ENCODE measurements around the gene C1orf159. TPM values are rescaled to one million over a fixed set of nuclear protein-coding genes. Genes with fewer than 3 reads are reported as not detected.
"Not testable (repeated sequence)": the region's sequence is repeated elsewhere in the genome, so short reads cannot be mapped to it uniquely, and the experiment has no call there.

Gene C1orf159
- total and polyA plus RNA-seq, 10 of the 15 experiments (the other 5 are each of a cell fraction or from before 2014, with no cell fraction given), result 0.11 to 23.4 (median 8.0) TPM

- TF ChIP-seq IKZF1 (conservative IDR thresholded peaks at IDR 0.05) (peak; percentile 72), POLR2A (IDR thresholded peaks at IDR 0.05; ENCODE audit: low read depth, low read length) (peak; percentile 63; the same call in 1 of the 2 replicates), YY1 (IDR thresholded peaks at IDR 0.05; ENCODE audit: low read depth, low read length) (0 out of 2 replicates have a peak, but pooled peaks have one; percentile 8), ZNF274 (IDR thresholded peaks at IDR 0.05; ENCODE audit: insufficient read depth, insufficient read length) (no peak)
Observed at GRCh38 chr1:1079408-1080121, 36.3 kb downstream of the C1orf159 start (continued).

GRCh38 chr1:1077396-1077795 lies 38.5 kb downstream of the C1orf159 start:
- DNase-seq (ENCODE audit: low read depth, low spot score); H3K27me3 ChIP-seq (replicated peaks in 1 of 2; ENCODE audit: control insufficient read depth in 2 of 2, insufficient read depth in 2 of 2, low read length in 1 of 2); BruUV-seq (replicated peaks); H3K9me3 ChIP-seq (replicated peaks; ENCODE audit: control insufficient read depth, insufficient read depth, low read length); FAIRE-seq; H3K4me2 ChIP-seq (ENCODE audit: control insufficient read depth, insufficient read depth); POLR2A ChIA-PET; H3K79me2 ChIP-seq (ENCODE audit: control insufficient read depth, insufficient read depth, low read length); in situ Hi-C loops (cut with MboI); SMC1A ChIA-PET (ENCODE audit: uncharacterized antibody, unreplicated experiment); ATAC-seq; H2AFZ ChIP-seq (ENCODE audit: control insufficient read depth, low read depth, low read length); H3K36me3 ChIP-seq (ENCODE audit: control insufficient read depth in 2 of 2, insufficient read depth in 2 of 2, low read length in 1 of 2); H3K27ac ChIP-seq (ENCODE audit: control insufficient read depth, insufficient read depth); H4K20me1 ChIP-seq (ENCODE audit: control insufficient read depth, insufficient read depth); intact Hi-C loops (cut with micrococcal nuclease; ENCODE audit: unreplicated experiment); H3K9ac ChIP-seq (ENCODE audit: control insufficient read depth, insufficient read depth, low read length); CTCF ChIA-PET; H3K4me3 ChIP-seq; RAD21 ChIA-PET (ENCODE audit: unreplicated experiment): not testable (repeated sequence)
- peaks cover 10% of the 10 kb centered on the region for H3K4me1 ChIP-seq (ENCODE audit: control insufficient read depth, insufficient read depth, low read length)
- WGBS (ENCODE audit: insufficient coverage, insufficient replicate concordance, low lambda C conversion rate, missing lambda C conversion rate), result 40% methylated on average over 1 of the region's 21 CpGs

DNA sequence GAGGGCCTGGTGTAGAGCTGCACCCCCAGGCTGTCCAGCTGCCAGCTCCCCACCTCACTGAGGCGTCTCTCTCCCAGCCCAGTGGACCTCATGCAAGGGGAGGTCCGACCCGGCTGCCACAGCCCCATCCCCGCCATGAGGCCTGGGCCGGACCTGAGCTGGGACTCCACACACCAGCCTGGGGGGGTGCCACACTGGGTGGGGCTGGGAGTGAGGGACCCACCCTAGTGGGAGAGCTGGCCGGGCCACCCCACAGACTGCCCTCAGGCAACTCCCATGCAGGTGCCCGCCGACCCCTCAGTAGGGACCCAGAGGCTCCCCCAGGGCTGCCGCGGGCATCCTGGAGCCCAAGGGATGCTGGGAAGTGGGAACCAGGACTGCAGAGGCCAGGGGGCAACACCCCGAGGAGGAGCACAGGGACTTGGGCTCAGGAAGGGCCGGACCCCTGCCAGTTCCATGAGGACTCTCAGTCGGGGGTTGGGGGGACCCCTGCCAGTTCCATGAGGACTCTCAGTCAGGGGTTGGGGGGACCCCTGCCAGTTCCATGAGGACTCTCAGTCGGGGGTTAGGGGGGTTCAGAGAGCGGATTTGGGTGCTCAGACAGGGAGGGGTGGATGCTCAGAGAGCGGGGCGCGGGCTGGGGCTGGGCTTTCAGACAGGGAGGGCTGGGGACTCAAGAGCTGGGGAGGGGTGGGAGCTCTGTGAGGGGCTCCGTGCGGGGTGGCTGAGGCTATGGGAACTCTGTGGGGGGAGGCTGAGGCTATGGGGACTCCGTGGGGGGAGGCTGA lies 40.5 kb downstream of the C1orf159 start:
- Histone ChIP-seq H3K9me3 (replicated peaks; ENCODE audit: control insufficient read depth, insufficient read depth, low read length) (no peaks in the 10 kb centered on the region), H3K27ac (ENCODE audit: control insufficient read depth, insufficient read depth) (no peak overlapping the region), H3K4me3 (no peak overlapping the region), H3K4me2 (ENCODE audit: control insufficient read depth, insufficient read depth) (no peak overlapping the region), H2AFZ (ENCODE audit: control insufficient read depth, low read depth, low read length) (no peak overlapping the region), H3K27me3 (replicated peaks in 1 of 2; ENCODE audit: control insufficient read depth in 2 of 2, insufficient read depth in 2 of 2, low read length in 1 of 2) (no peaks in the 10 kb centered on the region; a peak in 1 of 4 replicates), H3K9ac (ENCODE audit: control insufficient read depth, insufficient read depth, low read length) (no peak overlapping the region), H3K4me1 (ENCODE audit: control insufficient read depth, insufficient read depth, low read length) (peaks cover 15% of the 10 kb centered on the region), H4K20me1 (ENCODE audit: control insufficient read depth, insufficient read depth) (no peaks in the 10 kb centered on the region), H3K79me2 (ENCODE audit: control insufficient read depth, insufficient read depth, low read length) (no peaks in the 10 kb centered on the region), H3K36me3 (ENCODE audit: control insufficient read depth in 2 of 2, insufficient read depth in 2 of 2, low read length in 1 of 2) (no peaks in the 10 kb centered on the region)
- in situ Hi-C loops (cut with MboI), result no loop called here
- 23% methylated on average over 12 of the region's 21 CpGs for WGBS (ENCODE audit: insufficient coverage, insufficient replicate concordance, low lambda C conversion rate, missing lambda C conversion rate)
- ATAC-seq, result no peak
- BruUV-seq (replicated peaks), result no TSS peak
- FAIRE-seq, result no peak
- CTCF ChIA-PET, result no interaction called here
- intact Hi-C loops (cut with micrococcal nuclease; ENCODE audit: unreplicated experiment), result no loop called here
- no peak for DNase-seq (ENCODE audit: low read depth, low spot score)
- SMC1A ChIA-PET (ENCODE audit: uncharacterized antibody, unreplicated experiment), result no interaction called here
- RAD21 ChIA-PET (ENCODE audit: unreplicated experiment), result no interaction called here
- POLR2A ChIA-PET, result no interaction called here
- TF ChIP-seq POLR2AphosphoS2 (IDR thresholded peaks at IDR 0.05; ENCODE audit: low read depth, low read length) (no peak), PRDM15 (CRISPR knock-in tag; IDR thresholded peaks at IDR 0.05) (no peak)

Measured in GM12878 (cell line).